ENCODE data around the gene NBL1.

The NBL1 gene

GRCh38 chr1:19643602-19644394 is at the start of gene NBL1:
Gene NBL1 (plus strand): TSS chr1:19644311. CDS start chr1:19655031, 10,720 bp downstream.
- no peak within 1 kb of the TSS for H3K9ac ChIP-seq (ENCODE audit: low read length)
- H2AFZ ChIP-seq (ENCODE audit: low read length) = peak within 1 kb of the TSS; percentile 33; the same call in 1 of the 2 replicates
- peak within 1 kb of the TSS; percentile 46 for H3K4me3 ChIP-seq (ENCODE audit: low read length)
- H3F3A ChIP-seq (ENCODE audit: insufficient read depth, low read length) = no peaks in the 10 kb centered on the region
- no peak within 1 kb of the TSS for H3K27ac ChIP-seq (ENCODE audit: low read length)
- H3K36me3 ChIP-seq (replicated peaks; ENCODE audit: insufficient read depth, low read length) = no peaks in the 10 kb centered on the region
- H3K9me3 ChIP-seq (replicated peaks; ENCODE audit: insufficient read depth, low read length) = no peaks in the 10 kb centered on the region
- H4K20me1 ChIP-seq (ENCODE audit: insufficient read depth, low read length) = no peaks in the 10 kb centered on the region
- TF ChIP-seq EZH2 (optimal IDR thresholded peaks at IDR 0.05; ENCODE audit: low read depth, low read length) (peak; percentile 53), CTCF (IDR thresholded peaks at IDR 0.05; ENCODE audit: low read length) (no peak)
- DNase-seq = no peak
- H3K9me2 ChIP-seq (replicated peaks; ENCODE audit: insufficient read depth, low read length) = no peaks in the 10 kb centered on the region
- no peaks in the 10 kb centered on the region for H3K79me2 ChIP-seq (ENCODE audit: low read length)
- H3K4me2 ChIP-seq (ENCODE audit: low read depth, low read length) = peak within 1 kb of the TSS; percentile 75
- H3K4me1 ChIP-seq (ENCODE audit: low read length) = no peaks in the 10 kb centered on the region
- H3K27me3 ChIP-seq (replicated peaks; ENCODE audit: insufficient read depth, low read length) = peaks cover 52% of the 10 kb centered on the region

DNA sequence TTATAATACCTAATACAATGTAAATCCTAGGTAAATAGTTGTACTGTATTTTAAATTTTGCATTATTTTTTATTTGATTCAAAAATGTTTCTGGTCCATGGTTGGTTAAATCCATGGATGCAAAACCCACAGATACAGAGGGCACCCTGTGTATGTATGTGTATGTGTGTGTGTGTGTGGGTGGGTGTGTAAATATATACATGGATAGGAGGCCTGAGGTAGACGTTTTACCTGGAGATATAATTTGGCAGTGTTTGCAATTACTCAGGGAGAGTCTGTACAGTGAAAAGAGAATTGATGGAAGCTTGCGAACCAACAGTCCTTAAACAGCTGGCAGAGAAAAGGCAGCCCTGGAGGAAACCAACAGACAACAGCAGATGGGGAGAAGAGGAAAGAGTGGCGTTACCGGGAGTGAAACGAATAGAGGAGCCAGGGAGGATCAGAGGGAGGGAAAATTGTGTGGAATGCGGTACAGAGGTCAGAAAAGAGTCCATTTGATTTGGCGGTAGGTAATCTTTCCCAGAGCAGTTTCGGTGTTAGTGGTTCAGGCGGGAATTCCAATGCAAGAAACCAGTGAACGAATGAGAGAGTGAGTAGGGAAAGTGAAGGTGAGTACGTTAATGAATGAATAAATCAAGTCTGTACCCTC is 47.9 kb upstream of the NBL1 start:
- Histone ChIP-seq H4K20me1 (ENCODE audit: insufficient read depth, low read length) (peaks cover 15% of the 10 kb centered on the region), H3K4me1 (ENCODE audit: low read length) (peaks cover 11% of the 10 kb centered on the region), H3K4me2 (ENCODE audit: low read depth, low read length) (peak overlapping the region; percentile 91), H3F3A (ENCODE audit: insufficient read depth, low read length) (peaks cover 6% of the 10 kb centered on the region), H3K9me3 (replicated peaks; ENCODE audit: insufficient read depth, low read length) (no peaks in the 10 kb centered on the region), H3K79me2 (ENCODE audit: low read length) (peaks cover 44% of the 10 kb centered on the region), H3K36me3 (replicated peaks; ENCODE audit: insufficient read depth, low read length) (no peaks in the 10 kb centered on the region), H3K4me3 (ENCODE audit: low read length) (peak overlapping the region; percentile 80), H3K27me3 (replicated peaks; ENCODE audit: insufficient read depth, low read length) (no peaks in the 10 kb centered on the region), H3K9me2 (replicated peaks; ENCODE audit: insufficient read depth, low read length) (no peaks in the 10 kb centered on the region), H2AFZ (ENCODE audit: low read length) (peak overlapping the region; percentile 84), H3K27ac (ENCODE audit: low read length) (peak overlapping the region; percentile 97), H3K9ac (ENCODE audit: low read length) (peak overlapping the region; percentile 97)
- DNase-seq = peak; percentile 9
- no peak for TF ChIP-seq EZH2phosphoT487 (IDR thresholded peaks at IDR 0.05; ENCODE audit: low read length)
- no peak for TF ChIP-seq CTCF (IDR thresholded peaks at IDR 0.05; ENCODE audit: low read length)
- TF ChIP-seq EZH2 (optimal IDR thresholded peaks at IDR 0.05; ENCODE audit: low read depth, low read length) = no peak

GRCh38 chr1:19596714-19597495 is 47.2 kb upstream of the NBL1 start:
- peak overlapping the region; percentile 80 for H3K4me3 ChIP-seq (ENCODE audit: low read length)
- peaks cover 21% of the 10 kb centered on the region for H4K20me1 ChIP-seq (ENCODE audit: insufficient read depth, low read length)
- peaks cover 6% of the 10 kb centered on the region for H3F3A ChIP-seq (ENCODE audit: insufficient read depth, low read length)
- H3K36me3 ChIP-seq (replicated peaks; ENCODE audit: insufficient read depth, low read length) = no peaks in the 10 kb centered on the region
- peak overlapping the region; percentile 91 for H3K4me2 ChIP-seq (ENCODE audit: low read depth, low read length)
- H3K4me1 ChIP-seq (ENCODE audit: low read length) = peaks cover 11% of the 10 kb centered on the region
- peak overlapping the region; percentile 97 for H3K27ac ChIP-seq (ENCODE audit: low read length)
- no peak for TF ChIP-seq CTCF (IDR thresholded peaks at IDR 0.05; ENCODE audit: low read length)
- no peak for TF ChIP-seq EZH2 (optimal IDR thresholded peaks at IDR 0.05; ENCODE audit: low read depth, low read length)
- TF ChIP-seq EZH2phosphoT487 (IDR thresholded peaks at IDR 0.05; ENCODE audit: low read length) = no peak
- no peaks in the 10 kb centered on the region for H3K9me3 ChIP-seq (replicated peaks; ENCODE audit: insufficient read depth, low read length)
- H2AFZ ChIP-seq (ENCODE audit: low read length) = peak overlapping the region; percentile 84
- DNase-seq = peak; percentile 99
- peaks cover 51% of the 10 kb centered on the region for H3K79me2 ChIP-seq (ENCODE audit: low read length)
- no peaks in the 10 kb centered on the region for H3K9me2 ChIP-seq (replicated peaks; ENCODE audit: insufficient read depth, low read length)
- peak overlapping the region; percentile 97 for H3K9ac ChIP-seq (ENCODE audit: low read length)
- no peaks in the 10 kb centered on the region for H3K27me3 ChIP-seq (replicated peaks; ENCODE audit: insufficient read depth, low read length)
